HG03432 (cell line): ENCODE measurements around the gene PLA2G3.

Experiments
- ATAC-seq: cut with Tn5 transposase; IDR thresholded peaks from one replicate; pipeline ENCODE4 v1.9.1; 2021; ENCODE audit warnings: mild to moderate bottlenecking, moderate library complexity; ENCODE audit not compliant: unreplicated experiment

The PLA2G3 gene

DNA sequence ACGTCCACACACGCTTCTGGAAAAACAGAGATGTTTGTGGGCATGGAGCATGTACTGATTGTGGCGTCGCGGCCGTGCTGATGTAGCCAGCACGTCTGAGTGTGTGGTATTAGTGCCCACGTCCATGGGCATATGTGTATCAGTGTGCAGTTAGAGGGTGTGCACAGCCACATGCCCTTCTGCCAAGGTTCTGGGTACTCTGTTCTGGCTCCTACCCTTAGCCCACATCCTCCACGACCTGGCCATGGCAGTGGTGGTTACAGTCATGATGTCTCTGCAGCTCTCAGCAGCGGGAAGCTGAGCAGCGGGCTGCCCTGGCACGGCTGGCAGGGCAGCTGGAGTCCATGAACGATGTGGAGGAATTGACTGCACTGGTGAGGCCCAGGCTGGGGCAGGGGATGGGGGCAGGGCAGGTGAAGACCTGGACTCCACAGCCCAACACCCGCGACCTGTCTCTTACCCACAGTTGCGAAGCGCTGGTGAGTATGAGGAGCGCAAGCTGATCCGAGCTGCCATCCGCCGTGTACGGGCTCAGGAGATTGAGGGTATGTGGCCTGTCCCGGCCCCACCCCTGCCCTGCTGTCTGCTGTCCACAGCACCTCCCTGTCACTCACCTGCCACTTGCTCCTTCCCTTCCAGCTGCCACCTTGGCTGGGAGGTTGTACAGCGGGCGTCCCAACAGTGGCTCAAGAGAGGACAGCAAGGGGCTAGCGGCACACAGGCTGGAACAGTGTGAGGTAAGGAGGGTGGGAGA lies 51.9 kb downstream of the PLA2G3 start:
- no peak for ATAC-seq

- no peak for ATAC-seq
Observed at GRCh38 chr22:31087744-31088215, 52.5 kb downstream of the PLA2G3 start.

DNA sequence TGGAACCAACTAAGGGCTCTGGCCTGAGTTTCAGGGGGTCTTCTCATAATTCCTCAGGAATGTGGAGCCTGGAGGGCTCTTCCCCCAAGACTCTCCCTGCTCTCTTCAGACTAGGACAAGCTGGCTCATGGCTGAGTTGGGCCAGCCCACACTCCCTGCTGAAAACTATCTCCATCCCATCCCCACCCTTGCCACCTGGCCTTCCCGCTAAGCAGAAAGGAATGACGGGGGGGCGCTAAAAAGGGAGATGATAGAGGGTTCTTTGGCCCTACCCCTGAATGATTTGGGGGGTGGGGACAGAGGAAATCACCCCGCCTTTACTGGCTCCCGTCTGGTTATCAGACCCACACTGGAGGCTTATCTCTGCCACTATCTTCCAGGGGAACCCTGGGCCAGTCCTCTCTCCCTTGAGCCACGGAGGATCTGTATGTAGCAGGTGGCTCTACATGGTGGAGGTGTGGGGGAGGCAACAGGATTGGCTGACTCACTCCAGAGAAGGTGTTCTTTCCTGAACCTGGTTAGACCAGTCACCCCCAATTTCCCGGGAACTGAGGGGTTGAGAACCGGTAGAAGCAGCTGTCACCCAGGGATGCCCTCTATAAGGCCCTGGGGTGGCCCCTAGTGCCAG lies 53.5 kb downstream of the PLA2G3 start:
- no peak for ATAC-seq

DNA sequence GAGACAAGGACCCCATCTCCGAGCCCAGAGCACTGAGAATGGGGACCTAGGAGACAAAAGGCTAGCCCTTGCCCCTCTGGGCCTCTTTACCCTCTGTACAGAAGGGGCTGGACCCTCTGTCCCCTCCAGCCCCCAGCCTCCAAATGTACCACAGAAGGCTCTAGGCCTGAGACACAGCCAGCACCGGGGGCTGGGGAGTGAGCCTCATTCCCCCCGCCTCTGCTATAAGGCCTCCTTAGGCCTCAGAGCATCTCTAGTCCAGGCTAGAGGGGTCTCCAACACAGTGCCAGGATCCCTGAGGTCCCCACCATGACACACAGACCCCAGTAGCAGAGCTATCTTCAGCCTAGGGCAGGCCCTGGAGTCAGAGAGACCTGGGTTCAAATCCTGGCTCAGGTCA lies 54.4 kb downstream of the PLA2G3 start:
- ATAC-seq, result no peak

DNA sequence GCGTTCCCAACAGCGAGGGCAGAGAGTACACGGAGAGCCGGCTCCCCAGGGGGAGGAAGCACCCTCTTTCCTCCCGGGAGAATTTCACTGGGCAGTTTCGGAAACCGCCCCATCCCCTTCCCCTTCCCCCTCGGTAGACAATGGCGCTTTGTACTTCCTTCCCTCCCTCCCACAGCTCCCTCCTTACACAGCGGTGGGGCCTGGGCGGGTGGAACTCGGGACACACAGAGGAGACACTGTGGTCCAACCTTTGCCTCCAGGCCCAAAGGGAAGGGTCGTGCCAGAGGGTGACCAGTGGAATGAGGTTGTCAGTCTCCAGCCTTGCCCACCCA lies 54.8 kb downstream of the PLA2G3 start:
- ATAC-seq, result no peak

- peak; percentile 68 for ATAC-seq
Observed at GRCh38 chr22:31084811-31085492, 55.4 kb downstream of the PLA2G3 start.
